Measurements from ENCODE around the gene PALMD. TPM values are rescaled to one million over a fixed set of nuclear protein-coding genes. Genes with fewer than 3 reads are reported as not detected.

The PALMD gene, protein sequence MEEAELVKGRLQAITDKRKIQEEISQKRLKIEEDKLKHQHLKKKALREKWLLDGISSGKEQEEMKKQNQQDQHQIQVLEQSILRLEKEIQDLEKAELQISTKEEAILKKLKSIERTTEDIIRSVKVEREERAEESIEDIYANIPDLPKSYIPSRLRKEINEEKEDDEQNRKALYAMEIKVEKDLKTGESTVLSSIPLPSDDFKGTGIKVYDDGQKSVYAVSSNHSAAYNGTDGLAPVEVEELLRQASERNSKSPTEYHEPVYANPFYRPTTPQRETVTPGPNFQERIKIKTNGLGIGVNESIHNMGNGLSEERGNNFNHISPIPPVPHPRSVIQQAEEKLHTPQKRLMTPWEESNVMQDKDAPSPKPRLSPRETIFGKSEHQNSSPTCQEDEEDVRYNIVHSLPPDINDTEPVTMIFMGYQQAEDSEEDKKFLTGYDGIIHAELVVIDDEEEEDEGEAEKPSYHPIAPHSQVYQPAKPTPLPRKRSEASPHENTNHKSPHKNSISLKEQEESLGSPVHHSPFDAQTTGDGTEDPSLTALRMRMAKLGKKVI
- 108 and 133 TPM in 2 replicates for total RNA-seq

DNA sequence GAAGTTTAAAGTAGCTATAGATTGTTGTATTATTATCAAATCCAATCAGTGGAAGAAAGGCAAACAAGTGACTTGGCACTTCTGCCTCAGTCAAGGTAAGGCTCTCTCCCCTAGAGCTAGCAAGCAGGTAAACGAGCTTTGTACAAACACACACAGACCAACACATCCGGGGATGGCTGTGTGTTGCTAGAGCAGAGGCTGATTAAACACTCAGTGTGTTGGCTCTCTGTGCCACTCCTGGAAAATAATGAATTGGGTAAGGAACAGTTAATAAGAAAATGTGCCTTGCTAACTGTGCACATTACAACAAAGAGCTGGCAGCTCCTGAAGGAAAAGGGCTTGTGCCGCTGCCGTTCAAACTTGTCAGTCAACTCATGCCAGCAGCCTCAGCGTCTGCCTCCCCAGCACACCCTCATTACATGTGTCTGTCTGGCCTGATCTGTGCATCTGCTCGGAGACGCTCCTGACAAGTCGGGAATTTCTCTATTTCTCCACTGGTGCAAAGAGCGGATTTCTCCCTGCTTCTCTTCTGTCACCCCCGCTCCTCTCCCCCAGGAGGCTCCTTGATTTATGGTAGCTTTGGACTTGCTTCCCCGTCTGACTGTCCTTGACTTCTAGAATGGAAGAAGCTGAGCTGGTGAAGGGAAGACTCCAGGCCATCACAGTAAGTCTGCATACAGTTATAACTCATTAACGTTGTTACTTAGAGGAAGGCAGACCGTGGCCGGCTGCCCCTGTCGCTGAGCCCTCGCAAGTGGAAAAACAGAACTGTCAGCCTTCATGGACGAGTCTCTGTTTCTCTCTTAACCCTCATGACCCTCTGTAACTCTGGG is at the start of gene PALMD:
PALMD (plus strand) TSS at position 415 of the 833 bp plus-strand sequence; CDS start at position 620, 205 bp downstream.

Other genes starting within 250 kb of the PALMD start
- gene FRRS1, start 120.5 kb downstream of the PALMD start, total RNA-seq, result 1.9 and 4.6 TPM in 2 replicates
- 12.3 and 17.5 TPM in 2 replicates for gene AGL, start 204.2 kb downstream of the PALMD start, total RNA-seq